GM12878 (cell line): ENCODE results near the gene C1QL1. TPM values are rescaled to one million over a fixed set of nuclear protein-coding genes. Genes with fewer than 3 reads are reported as not detected.

Source experiments
- ATAC-seq: fragments of 200-7000 bp; cut with Tn5 transposase; 3 replicates; pipeline ENCODE4 v1.9.1; 2020; ENCODE audit warnings: mild to moderate bottlenecking, moderate library complexity
- BruUV-seq: library from RNA; stranded (reverse); fragments of 400-500 nt; replicated peaks from 2 replicates; lab custom pipeline; 2021; lab: Mats Ljungman, UMichigan
- CTCF ChIA-PET: fragments of 300-600 bp; sonication (Branson Sonifier 250); formaldehyde crosslinking; extraction: SDS; loops from one replicate; lab custom pipeline; 2021; ENCODE audit warnings: inconsistent platforms; lab: Yijun Ruan, JAX
- POLR2A ChIA-PET: fragments of 350-600 bp; formaldehyde crosslinking; extraction: SDS; loops from one replicate; lab custom pipeline; 2021; ENCODE audit warnings: inconsistent platforms; lab: Charles Lee
- RAD21 ChIA-PET: fragments of 300-600 bp; sonication (Branson Sonifier 250); formaldehyde crosslinking; loops from one replicate; lab custom pipeline; 2023; ENCODE audit warnings: antibody characterized with exemption; ENCODE audit not compliant: unreplicated experiment; lab: Charles Lee
- SMC1A ChIA-PET: fragments of 300-600 bp; sonication (Branson Sonifier 250); formaldehyde crosslinking; loops from one replicate; lab custom pipeline; 2023; ENCODE audit not compliant: unreplicated experiment, uncharacterized antibody; lab: Charles Lee
- DNase-seq: peaks from one replicate; pipeline ENCODE4 v3.0.0-alpha.2; 2011; ENCODE audit warnings: low read depth, low spot score
- FAIRE-seq: peaks from 3 replicates; lab custom pipeline; 2011; peaks lifted over from hg19 to GRCh38; lab: Jason Lieb, UNC
- H2AFZ ChIP-seq: 2 replicates; pipeline ENCODE4 v1.6.0; 2011; ENCODE audit warnings: low read depth, low read length, control low read depth; ENCODE audit not compliant: control insufficient read depth
- H3K27ac ChIP-seq: 2 replicates; pipeline ENCODE4 v1.5.1; 2011; ENCODE audit warnings: control low read depth; ENCODE audit not compliant: control insufficient read depth, insufficient read depth
- H3K27me3 ChIP-seq, 2 experiments: replicated peaks in 1 of 2; 2 replicates each; pipeline versions ENCODE4 v1.6.0 to v1.6.1; 2011; ENCODE audit warnings: low read length in 1 of 2; ENCODE audit not compliant: control insufficient read depth in 2 of 2, insufficient read depth in 2 of 2
- H3K36me3 ChIP-seq, 2 experiments: 2 replicates each; pipeline ENCODE4 v1.5.1; 2011; ENCODE audit warnings: low read length in 1 of 2; ENCODE audit not compliant: control insufficient read depth in 2 of 2, insufficient read depth in 2 of 2
- H3K4me1 ChIP-seq: 2 replicates; pipeline ENCODE4 v1.6.1; 2011; ENCODE audit warnings: mild to moderate bottlenecking, low read length, moderate library complexity, mixed read lengths; ENCODE audit not compliant: control insufficient read depth, insufficient read depth
- H3K4me2 ChIP-seq: 2 replicates; pipeline ENCODE4 v1.6.0; 2011; ENCODE audit warnings: control low read depth; ENCODE audit not compliant: control insufficient read depth, insufficient read depth
- H3K4me3 ChIP-seq: fragments of 200-600 bp; sonication (generic); 2 replicates; pipeline ENCODE4 v1.5.1; 2016
- H3K79me2 ChIP-seq: 2 replicates; pipeline ENCODE4 v1.6.0; 2011; ENCODE audit warnings: low read length; ENCODE audit not compliant: control insufficient read depth, insufficient read depth
- H3K9ac ChIP-seq: 2 replicates; pipeline ENCODE4 v1.8.0; 2011; ENCODE audit warnings: low read length, control low read depth, mixed read lengths; ENCODE audit not compliant: control insufficient read depth, insufficient read depth
- H3K9me3 ChIP-seq: replicated peaks from 3 replicates; pipeline ENCODE4 v1.5.1; 2011; ENCODE audit warnings: mild to moderate bottlenecking, low read length; ENCODE audit not compliant: control insufficient read depth, insufficient read depth
- H4K20me1 ChIP-seq: 2 replicates; pipeline ENCODE4 v1.6.0; 2011; ENCODE audit not compliant: control insufficient read depth, insufficient read depth
- BCL11A ChIP-seq: IDR thresholded peaks from 2 replicates; pipeline ENCODE4 v1.6.1; 2011; ENCODE audit warnings: low read depth, low read length
- CBX5 ChIP-seq: sonication (generic); IDR thresholded peaks from 2 replicates; pipeline ENCODE4 v1.6.1; 2016; ENCODE audit warnings: low read depth, moderate library complexity, mild to moderate bottlenecking, inconsistent platforms
- CHD2 ChIP-seq: IDR thresholded peaks from 2 replicates; pipeline ENCODE4 v1.6.1; 2011; ENCODE audit warnings: low read depth, low read length, improper control_type of control experiment, borderline replicate concordance
- FOS ChIP-seq: IDR thresholded peaks from 3 replicates; pipeline ENCODE4 v1.6.1; 2011; ENCODE audit warnings: borderline replicate concordance; ENCODE audit not compliant: insufficient read length; ENCODE audit errors: extremely low read depth
- HDAC2 ChIP-seq: fragments of 200-600 bp; sonication (generic); IDR thresholded peaks from 2 replicates; pipeline ENCODE4 v1.6.1; 2017
- IRF4 ChIP-seq: IDR thresholded peaks from 2 replicates; pipeline ENCODE4 v1.6.1; 2011; ENCODE audit warnings: low read depth, low read length
- KLF5 ChIP-seq: fragments of 450-650 bp; IDR thresholded peaks from 2 replicates; pipeline ENCODE4 v1.6.1; 2014; ENCODE audit warnings: mild to moderate bottlenecking; ENCODE audit not compliant: partially characterized antibody
- MEF2A ChIP-seq: IDR thresholded peaks from 2 replicates; pipeline ENCODE4 v1.6.1; 2011; ENCODE audit warnings: low read depth, mild to moderate bottlenecking, low read length, moderate library complexity; ENCODE audit not compliant: insufficient read depth
- NFIC ChIP-seq: IDR thresholded peaks from 2 replicates; pipeline ENCODE4 v1.6.1; 2012; ENCODE audit warnings: low read depth, mild to moderate bottlenecking, inconsistent platforms, low read length, moderate library complexity
- STAT1 ChIP-seq: fragments of 450-650 bp; conservative IDR thresholded peaks from 2 replicates; pipeline ENCODE4 v1.6.1; 2014; ENCODE audit warnings: antibody characterized with exemption, mild to moderate bottlenecking
- TCF12 ChIP-seq: IDR thresholded peaks from 2 replicates; pipeline ENCODE4 v1.6.1; 2011; ENCODE audit warnings: low read depth, mild to moderate bottlenecking, low read length
- ZBED1 ChIP-seq: IDR thresholded peaks from 2 replicates; pipeline ENCODE4 v1.6.1; 2016; ENCODE audit warnings: borderline replicate concordance
- ZNF274 ChIP-seq: IDR thresholded peaks from one replicate; pipeline ENCODE4 v1.8.0; 2011; ENCODE audit not compliant: insufficient read length, insufficient read depth
- ZNF384 ChIP-seq: IDR thresholded peaks from 2 replicates; pipeline ENCODE4 v1.6.1; 2012; ENCODE audit warnings: low read depth, mild to moderate bottlenecking, low read length, improper control_type of control experiment, borderline replicate concordance
- WGBS: methylation state at CpG from one replicate; pipeline ENCODE4 v1.1.6; 2016; ENCODE audit warnings: low lambda C conversion rate; ENCODE audit not compliant: insufficient replicate concordance, insufficient coverage; ENCODE audit errors: missing lambda C conversion rate; 5-methylcytosine and 5-hydroxymethylcytosine counted together
- in situ Hi-C: fragments of 300-500 bp; cut with MboI; formaldehyde crosslinking; loops from 9 replicates; pipeline ENCODE4 v1.14.3; 2018; ENCODE audit warnings: mixed read lengths
- intact Hi-C: fragments of 100-400 bp; cut with micrococcal nuclease; formaldehyde crosslinking; loops from one replicate; pipeline ENCODE4 v1.14.2; 2022; ENCODE audit not compliant: unreplicated experiment
- polyA plus RNA-seq, 11 experiments: library from polyadenylated mRNA; depleted of rRNA in 4 of 11; unstranded in 6 of 11; stranded (reverse) in 5 of 11; fragments of >200 nt; fragmentation: Nextera tagmentation in 4 of 11; fragmentation: Illumina TruSeq in 1 of 11; extraction: Ambion mirVana in 4 of 11; extraction: Trizol in 1 of 11; gene quantifications; 1 replicate in 1 of 11; 2 replicates in 10 of 11; pipeline versions ENCODE4 v1.2.1 to v1.2.3, GENCODE V29; 2011 to 2016; ENCODE audit warnings: inconsistent platforms in 2 of 11, missing spikeins in 2 of 11, low read depth in 1 of 11
- total RNA-seq, 4 experiments: library from RNA; depleted of rRNA in 3 of 4; stranded (reverse); fragments of >200 nt in 3 of 4; fragmentation: Illumina TruSeq in 1 of 4; extraction: Trizol in 1 of 4; gene quantifications; 2 replicates each; pipeline versions ENCODE4 v1.2.1 to v1.2.3, GENCODE V29; 2013 to 2021
- TF ChIP-seq, protein P1 (sequence below): fragments of 450-650 bp; IDR thresholded peaks from 2 replicates; pipeline ENCODE4 v1.6.1; 2016; ENCODE audit warnings: mild to moderate bottlenecking
- TF ChIP-seq, protein P2 (sequence below): IDR thresholded peaks from 2 replicates; pipeline ENCODE4 v1.6.1; 2011; ENCODE audit warnings: mild to moderate bottlenecking, low read depth, low read length, moderate library complexity; ENCODE audit not compliant: insufficient replicate concordance
- TF ChIP-seq, protein P3 (sequence below): IDR thresholded peaks from 2 replicates; pipeline ENCODE4 v1.6.1; 2012; ENCODE audit warnings: low read depth, low read length, improper control_type of control experiment

The C1QL1 gene
- total and polyA plus RNA-seq, 10 of the 15 experiments (the other 5 are each of a cell fraction or from before 2014, with no cell fraction given), result not detected

DNA sequence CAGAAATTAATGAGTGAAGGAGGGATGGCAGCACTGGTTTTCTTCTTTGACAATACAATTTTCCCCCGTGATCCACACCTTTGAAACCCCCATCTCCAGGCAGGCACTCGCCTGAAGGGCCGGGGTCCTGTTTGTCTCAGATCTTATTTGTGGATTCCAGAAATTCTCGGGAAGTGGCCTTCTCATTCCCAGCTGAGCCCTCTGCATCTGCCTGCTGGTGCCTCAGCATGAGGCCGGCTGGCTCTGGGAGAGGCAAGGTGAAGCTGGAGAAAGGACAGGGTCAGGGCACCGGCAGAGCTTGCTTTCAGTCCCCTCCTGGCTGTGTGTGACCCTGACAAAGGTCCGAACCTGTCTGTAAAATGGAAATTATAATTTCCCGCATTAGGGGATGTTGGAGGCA, 35.8 kb upstream of the C1QL1 start (continued):
- TF ChIP-seq HDAC2 (no peak), ZBED1 (no peak), FOS (no peak)

DNA sequence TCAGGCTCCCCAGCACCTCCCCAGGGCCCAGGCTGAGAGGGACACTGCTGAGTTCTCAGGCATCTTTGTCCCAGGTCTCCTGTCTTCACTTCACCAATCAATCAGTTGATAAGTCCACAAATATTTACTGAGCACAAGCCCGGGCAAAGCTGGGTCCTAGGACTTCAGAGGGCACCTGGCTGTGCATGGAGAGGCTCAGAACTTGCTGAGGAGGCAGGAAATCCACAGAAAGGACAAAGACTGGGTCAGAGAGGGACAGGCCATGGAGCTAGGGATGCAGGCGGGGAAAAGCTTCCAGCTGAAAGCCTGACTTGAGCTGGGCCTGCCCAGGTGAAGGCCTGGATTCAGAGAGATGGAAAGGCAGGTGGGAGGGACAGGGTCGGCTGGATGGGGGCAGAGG, 33.2 kb upstream of the C1QL1 start:
- Histone ChIP-seq H2AFZ (no peak overlapping the region), H3K9me3 (peaks cover 2% of the 10 kb centered on the region; the same call in 1 of the 3 replicates), H4K20me1 (no peaks in the 10 kb centered on the region), H3K9ac (no peak overlapping the region), H3K4me1 (no peaks in the 10 kb centered on the region), H3K36me3 (no peaks in the 10 kb centered on the region), H3K79me2 (no peaks in the 10 kb centered on the region), H3K4me2 (no peak overlapping the region), H3K4me3 (no peak overlapping the region), H3K27ac (no peak overlapping the region), H3K27me3 (no peaks in the 10 kb centered on the region; a peak in 2 of 4 replicates)
- intact Hi-C loops (no loop called here), in situ Hi-C loops (no loop called here)
- DNase-seq (no peak), ATAC-seq (no peak), FAIRE-seq (no peak)
- ChIA-PET RAD21 (no interaction called here), SMC1A (no interaction called here), POLR2A (no interaction called here), CTCF (interaction anchor here (0.6 to 1.3 kb wide), 3 partner anchors 12 to 116 kb away, joined by 3 read pairs; no protein-coding TSS in a partner anchor)
- BruUV-seq, result no TSS peak
- whole genome bisulfite sequencing, result 37% methylated on average over 3 of the region's 3 CpGs
- no peak for TF ChIP-seq CHD2
- no peak for TF ChIP-seq IRF4
- TF ChIP-seq, protein P1, sequence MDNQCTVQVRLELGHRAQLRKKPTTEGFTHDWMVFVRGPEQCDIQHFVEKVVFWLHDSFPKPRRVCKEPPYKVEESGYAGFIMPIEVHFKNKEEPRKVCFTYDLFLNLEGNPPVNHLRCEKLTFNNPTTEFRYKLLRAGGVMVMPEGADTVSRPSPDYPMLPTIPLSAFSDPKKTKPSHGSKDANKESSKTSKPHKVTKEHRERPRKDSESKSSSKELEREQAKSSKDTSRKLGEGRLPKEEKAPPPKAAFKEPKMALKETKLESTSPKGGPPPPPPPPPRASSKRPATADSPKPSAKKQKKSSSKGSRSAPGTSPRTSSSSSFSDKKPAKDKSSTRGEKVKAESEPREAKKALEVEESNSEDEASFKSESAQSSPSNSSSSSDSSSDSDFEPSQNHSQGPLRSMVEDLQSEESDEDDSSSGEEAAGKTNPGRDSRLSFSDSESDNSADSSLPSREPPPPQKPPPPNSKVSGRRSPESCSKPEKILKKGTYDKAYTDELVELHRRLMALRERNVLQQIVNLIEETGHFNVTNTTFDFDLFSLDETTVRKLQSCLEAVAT, result no peak
- no peak for TF ChIP-seq STAT1
- no peak for TF ChIP-seq CBX5
- TF ChIP-seq KLF5, result no peak
- TF ChIP-seq, protein P2, sequence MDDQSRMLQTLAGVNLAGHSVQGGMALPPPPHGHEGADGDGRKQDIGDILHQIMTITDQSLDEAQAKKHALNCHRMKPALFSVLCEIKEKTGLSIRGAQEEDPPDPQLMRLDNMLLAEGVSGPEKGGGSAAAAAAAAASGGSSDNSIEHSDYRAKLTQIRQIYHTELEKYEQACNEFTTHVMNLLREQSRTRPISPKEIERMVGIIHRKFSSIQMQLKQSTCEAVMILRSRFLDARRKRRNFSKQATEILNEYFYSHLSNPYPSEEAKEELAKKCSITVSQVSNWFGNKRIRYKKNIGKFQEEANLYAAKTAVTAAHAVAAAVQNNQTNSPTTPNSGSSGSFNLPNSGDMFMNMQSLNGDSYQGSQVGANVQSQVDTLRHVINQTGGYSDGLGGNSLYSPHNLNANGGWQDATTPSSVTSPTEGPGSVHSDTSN, result no peak
- TF ChIP-seq MEF2A, result no peak
- TF ChIP-seq ZNF274, result no peak
- TF ChIP-seq TCF12, result no peak
- no peak for TF ChIP-seq ZNF384
- TF ChIP-seq, protein P3, sequence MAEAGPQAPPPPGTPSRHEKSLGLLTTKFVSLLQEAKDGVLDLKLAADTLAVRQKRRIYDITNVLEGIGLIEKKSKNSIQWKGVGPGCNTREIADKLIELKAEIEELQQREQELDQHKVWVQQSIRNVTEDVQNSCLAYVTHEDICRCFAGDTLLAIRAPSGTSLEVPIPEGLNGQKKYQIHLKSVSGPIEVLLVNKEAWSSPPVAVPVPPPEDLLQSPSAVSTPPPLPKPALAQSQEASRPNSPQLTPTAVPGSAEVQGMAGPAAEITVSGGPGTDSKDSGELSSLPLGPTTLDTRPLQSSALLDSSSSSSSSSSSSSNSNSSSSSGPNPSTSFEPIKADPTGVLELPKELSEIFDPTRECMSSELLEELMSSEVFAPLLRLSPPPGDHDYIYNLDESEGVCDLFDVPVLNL, result no peak
- TF ChIP-seq NFIC, result no peak
- no peak for TF ChIP-seq BCL11A
